Karpas-422 (cell line): ENCODE results near the gene RHNO1. TPM values are rescaled to one million over a fixed set of nuclear protein-coding genes. Genes with fewer than 3 reads are reported as not detected.

Source experiments
- DNase-seq: peaks from one replicate; pipeline ENCODE4 v3.0.0-alpha.2; 2015
- H2AFZ ChIP-seq: fragments of 200-600 bp; sonication (generic); 2 replicates; pipeline ENCODE4 v1.6.1; 2014; ENCODE audit warnings: antibody characterized with exemption, low read length, mixed read lengths
- H3K27ac ChIP-seq: fragments of 200-600 bp; sonication (generic); 2 replicates; pipeline ENCODE4 v1.5.1; 2014; ENCODE audit warnings: mild to moderate bottlenecking, low read length, moderate library complexity
- H3K27me3 ChIP-seq: fragments of 200-600 bp; sonication (generic); 2 replicates; pipeline ENCODE4 v1.6.1; 2014; ENCODE audit warnings: low read length, mixed read lengths
- H3K36me3 ChIP-seq: fragments of 200-600 bp; sonication (generic); 2 replicates; pipeline ENCODE4 v1.6.1; 2014; ENCODE audit warnings: low read length, mixed read lengths; ENCODE audit not compliant: insufficient read depth
- H3K4me1 ChIP-seq: fragments of 200-600 bp; sonication (generic); 2 replicates; pipeline ENCODE4 v1.6.1; 2014; ENCODE audit warnings: mild to moderate bottlenecking, low read length, mixed read lengths
- H3K4me2 ChIP-seq: fragments of 200-600 bp; sonication (generic); 2 replicates; pipeline ENCODE4 v1.6.1; 2014; ENCODE audit warnings: low read length, low read depth, mild to moderate bottlenecking; ENCODE audit not compliant: poor library complexity, severe bottlenecking
- H3K4me3 ChIP-seq: fragments of 200-600 bp; sonication (generic); 2 replicates; pipeline ENCODE4 v1.5.1; 2014; ENCODE audit warnings: mild to moderate bottlenecking, antibody characterized with exemption, low read length, mixed read lengths
- H3K79me2 ChIP-seq: fragments of 200-600 bp; sonication (generic); 2 replicates; pipeline ENCODE4 v1.6.1; 2014; ENCODE audit warnings: mild to moderate bottlenecking, low read length, mixed read lengths
- H3K9ac ChIP-seq: fragments of 200-600 bp; sonication (generic); 2 replicates; pipeline ENCODE4 v1.6.0; 2014; ENCODE audit warnings: low read length
- H3K9me2 ChIP-seq: fragments of 200-600 bp; sonication (generic), shearing (Covaris generic); replicated peaks from 2 replicates; pipeline ENCODE4 v1.6.0; 2014; ENCODE audit warnings: mild to moderate bottlenecking, low read length, moderate library complexity; ENCODE audit not compliant: insufficient read depth
- H3K9me3 ChIP-seq: fragments of 300-700, 200-600 bp; sonication (generic); 2 replicates; pipeline ENCODE4 v1.6.1; 2014; ENCODE audit warnings: low read length, mixed read lengths
- H4K20me1 ChIP-seq: fragments of 200-600 bp; sonication (generic); 2 replicates; pipeline ENCODE4 v1.6.1; 2014; ENCODE audit warnings: mild to moderate bottlenecking, antibody characterized with exemption, low read length, low read depth; ENCODE audit not compliant: insufficient read depth
- total RNA-seq: library from RNA; depleted of rRNA; stranded (reverse); fragments of >200 nt; shearing (Covaris generic); gene quantifications from 2 replicates; pipeline ENCODE4 v1.2.3, GENCODE V29; 2014; ENCODE audit warnings: low replicate concordance

RHNO1 gene
- total RNA-seq, 1 experiment from 2014 or later: 45.6 TPM

GRCh38 chr12:2855546-2855945 is 21.5 kb upstream of the RHNO1 start:
- no peaks in the 10 kb centered on the region for H4K20me1 ChIP-seq
- no peaks in the 10 kb centered on the region for H3K27me3 ChIP-seq
- no peak for DNase-seq
- no peak overlapping the region for H3K4me2 ChIP-seq
- peaks cover 14% of the 10 kb centered on the region; the same call in 1 of the 2 replicates for H3K36me3 ChIP-seq
- H3K4me1 ChIP-seq: peaks cover 22% of the 10 kb centered on the region
- no peaks in the 10 kb centered on the region for H3K79me2 ChIP-seq
- H3K9me3 ChIP-seq: no peaks in the 10 kb centered on the region
- H3K27ac ChIP-seq: no peak overlapping the region
- H3K4me3 ChIP-seq: no peak overlapping the region
- no peaks in the 10 kb centered on the region for H3K9me2 ChIP-seq
- H2AFZ ChIP-seq: no peak overlapping the region
- H3K9ac ChIP-seq: no peak overlapping the region

GRCh38 chr12:2856051-2856450 is 21.0 kb upstream of the RHNO1 start:
- Histone ChIP-seq H3K27me3 (no peaks in the 10 kb centered on the region), H3K4me2 (no peak overlapping the region), H3K4me3 (no peak overlapping the region), H3K27ac (no peak overlapping the region), H4K20me1 (no peaks in the 10 kb centered on the region), H3K9me3 (no peaks in the 10 kb centered on the region), H3K9me2 (no peaks in the 10 kb centered on the region), H3K36me3 (peaks cover 14% of the 10 kb centered on the region; the same call in 1 of the 2 replicates), H2AFZ (no peak overlapping the region), H3K4me1 (peaks cover 22% of the 10 kb centered on the region), H3K9ac (no peak overlapping the region), H3K79me2 (no peaks in the 10 kb centered on the region)
- peak; percentile 48 for DNase-seq

- H4K20me1 ChIP-seq: no peaks in the 10 kb centered on the region
- peak within 1 kb of the TSS; percentile 49 for H3K27ac ChIP-seq
- H3K4me3 ChIP-seq: no peak within 1 kb of the TSS
- H2AFZ ChIP-seq: no peak within 1 kb of the TSS
- H3K9me2 ChIP-seq: no peaks in the 10 kb centered on the region
- peak; percentile 70 for DNase-seq
- no peak within 1 kb of the TSS for H3K4me2 ChIP-seq
- H3K79me2 ChIP-seq: no peaks in the 10 kb centered on the region
- H3K9ac ChIP-seq: peak within 1 kb of the TSS; percentile 32; the same call in 1 of the 2 replicates
- H3K9me3 ChIP-seq: no peaks in the 10 kb centered on the region
- H3K36me3 ChIP-seq: peaks cover 14% of the 10 kb centered on the region; the same call in 1 of the 2 replicates
- no peaks in the 10 kb centered on the region for H3K27me3 ChIP-seq
- peaks cover 22% of the 10 kb centered on the region for H3K4me1 ChIP-seq
These were observed 20.0 kb upstream of the RHNO1 start, which contains the start of gene TEX52 for GRCh38 chr12:2857021-2857431. Gene TEX52, minus strand, starts transcription at chr12:2857039. Its CDS starts 13 bp downstream, at chr12:2857026.

- Histone ChIP-seq H2AFZ (no peak overlapping the region), H3K9ac (no peak overlapping the region), H3K4me3 (no peak overlapping the region), H3K9me3 (no peaks in the 10 kb centered on the region), H3K27me3 (no peaks in the 10 kb centered on the region), H3K79me2 (no peaks in the 10 kb centered on the region), H4K20me1 (no peaks in the 10 kb centered on the region), H3K4me2 (no peak overlapping the region), H3K27ac (peak overlapping the region; percentile 49), H3K36me3 (peaks cover 14% of the 10 kb centered on the region; the same call in 1 of the 2 replicates), H3K9me2 (no peaks in the 10 kb centered on the region), H3K4me1 (peaks cover 22% of the 10 kb centered on the region)
- DNase-seq: peak; percentile 39
These were observed 19.4 kb upstream of the RHNO1 start for GRCh38 chr12:2857576-2857975.

- Histone ChIP-seq H3K79me2 (no peaks in the 10 kb centered on the region), H3K4me1 (peaks cover 22% of the 10 kb centered on the region), H3K4me2 (no peak overlapping the region), H3K9me2 (no peaks in the 10 kb centered on the region), H3K9ac (no peak overlapping the region), H3K36me3 (peaks cover 19% of the 10 kb centered on the region), H4K20me1 (no peaks in the 10 kb centered on the region), H3K4me3 (no peak overlapping the region), H3K9me3 (no peaks in the 10 kb centered on the region), H2AFZ (no peak overlapping the region), H3K27me3 (no peaks in the 10 kb centered on the region), H3K27ac (no peak overlapping the region)
- peak; percentile 44 for DNase-seq
These were observed 18.7 kb upstream of the RHNO1 start for GRCh38 chr12:2858334-2858733.

- no peak overlapping the region for H3K9ac ChIP-seq
- H3K9me2 ChIP-seq: no peaks in the 10 kb centered on the region
- H3K27me3 ChIP-seq: no peaks in the 10 kb centered on the region
- no peak overlapping the region for H3K27ac ChIP-seq
- H4K20me1 ChIP-seq: no peaks in the 10 kb centered on the region
- no peaks in the 10 kb centered on the region for H3K9me3 ChIP-seq
- no peak overlapping the region for H3K4me2 ChIP-seq
- H3K36me3 ChIP-seq: peaks cover 20% of the 10 kb centered on the region
- H3K79me2 ChIP-seq: no peaks in the 10 kb centered on the region
- peaks cover 22% of the 10 kb centered on the region for H3K4me1 ChIP-seq
- H2AFZ ChIP-seq: no peak overlapping the region
- DNase-seq: peak; percentile 38
- H3K4me3 ChIP-seq: no peak overlapping the region
These were observed 18.0 kb upstream of the RHNO1 start for GRCh38 chr12:2858944-2859421.

- Histone ChIP-seq H3K9ac (no peak overlapping the region), H3K4me2 (no peak overlapping the region), H3K9me3 (no peaks in the 10 kb centered on the region), H3K4me1 (peaks cover 22% of the 10 kb centered on the region), H3K36me3 (peaks cover 27% of the 10 kb centered on the region), H3K27me3 (no peaks in the 10 kb centered on the region), H2AFZ (no peak overlapping the region), H3K79me2 (no peaks in the 10 kb centered on the region), H3K4me3 (no peak overlapping the region), H3K27ac (no peak overlapping the region), H4K20me1 (no peaks in the 10 kb centered on the region), H3K9me2 (no peaks in the 10 kb centered on the region)
- no peak for DNase-seq
These were observed 16.9 kb upstream of the RHNO1 start for GRCh38 chr12:2860170-2860569.

GRCh38 chr12:2862876-2863275 is 14.1 kb upstream of the RHNO1 start:
- Histone ChIP-seq H3K4me2 (no peak overlapping the region), H3K36me3 (peaks cover 32% of the 10 kb centered on the region)
- DNase-seq: peak; percentile 29

More at GRCh38 chr12:2862876-2863275, 14.1 kb upstream of the RHNO1 start:
- H4K20me1 ChIP-seq: no peaks in the 10 kb centered on the region
- H3K9me3 ChIP-seq: no peaks in the 10 kb centered on the region
- H3K4me1 ChIP-seq: peaks cover 6% of the 10 kb centered on the region; the same call in 1 of the 2 replicates
- H3K27me3 ChIP-seq: no peaks in the 10 kb centered on the region
- H2AFZ ChIP-seq: no peak overlapping the region
- H3K27ac ChIP-seq: no peak overlapping the region
- no peaks in the 10 kb centered on the region for H3K9me2 ChIP-seq
- H3K9ac ChIP-seq: no peak overlapping the region
- no peaks in the 10 kb centered on the region for H3K79me2 ChIP-seq
- H3K4me3 ChIP-seq: no peak overlapping the region
